H9 (cell line): ENCODE results near the gene RRP9. TPM values are rescaled to one million over a fixed set of nuclear protein-coding genes. Genes with fewer than 3 reads are reported as not detected.

Experiments used
- DNase-seq: peaks from one replicate; pipeline ENCODE4 v3.0.0-alpha.2; 2017
- H2AFZ ChIP-seq: one replicate; pipeline ENCODE4 v1.6.1; 2013; ENCODE audit warnings: mild to moderate bottlenecking, low read length, control low read depth, moderate library complexity
- H2AK5ac ChIP-seq: 2 replicates; pipeline ENCODE4 v1.6.1; 2013; ENCODE audit warnings: low read length, control low read depth, mixed read lengths; ENCODE audit not compliant: insufficient read length
- H2BK120ac ChIP-seq: one replicate; pipeline ENCODE4 v1.6.1; 2013; ENCODE audit warnings: low read depth, mild to moderate bottlenecking, low read length, control low read depth, inconsistent platforms; ENCODE audit not compliant: poor library complexity, severe bottlenecking
- H2BK12ac ChIP-seq: 2 replicates; pipeline ENCODE4 v1.6.1; 2013; ENCODE audit warnings: low read length, control low read depth, mixed read lengths, low read depth; ENCODE audit not compliant: insufficient read length
- H2BK15ac ChIP-seq: 2 replicates; pipeline ENCODE4 v1.6.1; 2013; ENCODE audit warnings: low read depth, low read length, control low read depth
- H2BK20ac ChIP-seq: one replicate; pipeline ENCODE4 v1.6.1; 2013; ENCODE audit warnings: low read depth, mild to moderate bottlenecking, low read length, control low read depth, inconsistent platforms; ENCODE audit not compliant: poor library complexity, severe bottlenecking
- H2BK5ac ChIP-seq: 2 replicates; pipeline ENCODE4 v1.6.1; 2013; ENCODE audit warnings: low read length, control low read depth, mixed read lengths; ENCODE audit not compliant: insufficient read length
- H3K14ac ChIP-seq: 2 replicates; pipeline ENCODE4 v1.6.1; 2013; ENCODE audit warnings: low read length, control low read depth; ENCODE audit not compliant: insufficient read depth
- H3K18ac ChIP-seq: 2 replicates; pipeline ENCODE4 v1.6.1; 2013; ENCODE audit warnings: low read depth, mild to moderate bottlenecking, mixed read lengths, low read length, control low read depth; ENCODE audit not compliant: insufficient read length
- H3K23ac ChIP-seq: 2 replicates; pipeline ENCODE4 v1.6.1; 2013; ENCODE audit warnings: low read length, control low read depth, mixed read lengths, low read depth; ENCODE audit not compliant: insufficient read length
- H3K23me2 ChIP-seq: 2 replicates; pipeline ENCODE4 v1.6.1; 2013; ENCODE audit warnings: low read depth, mild to moderate bottlenecking, mixed read lengths, low read length, control low read depth; ENCODE audit not compliant: insufficient read length, poor library complexity, severe bottlenecking
- H3K27ac ChIP-seq: 2 replicates; pipeline ENCODE4 v1.5.1; 2013; ENCODE audit warnings: low read length, control low read depth, mixed read lengths, low read depth; ENCODE audit not compliant: insufficient read length
- H3K27me3 ChIP-seq: 2 replicates; pipeline ENCODE4 v1.6.1; 2013; ENCODE audit warnings: low read length, control low read depth, inconsistent platforms; ENCODE audit not compliant: insufficient read depth
- H3K4ac ChIP-seq: 2 replicates; pipeline ENCODE4 v1.6.1; 2013; ENCODE audit warnings: low read depth, mild to moderate bottlenecking, control low read depth, inconsistent platforms, low read length, moderate library complexity
- H3K4me1 ChIP-seq: 2 replicates; pipeline ENCODE4 v1.6.1; 2013; ENCODE audit warnings: low read length, control low read depth, inconsistent platforms; ENCODE audit not compliant: insufficient read depth
- H3K4me2 ChIP-seq: 2 replicates; pipeline ENCODE4 v1.6.1; 2013; ENCODE audit warnings: low read length, control low read depth, mixed read lengths; ENCODE audit not compliant: insufficient read length, insufficient read depth
- H3K56ac ChIP-seq: 2 replicates; pipeline ENCODE4 v1.6.1; 2013; ENCODE audit warnings: low read depth, mild to moderate bottlenecking, mixed read lengths, low read length, control low read depth; ENCODE audit not compliant: insufficient read length
- H3K79me1 ChIP-seq: 2 replicates; pipeline ENCODE4 v1.6.1; 2013; ENCODE audit warnings: low read depth, mild to moderate bottlenecking, moderate library complexity, low read length, control low read depth, inconsistent platforms; ENCODE audit not compliant: insufficient read depth, poor library complexity, severe bottlenecking
- H3K79me2 ChIP-seq: 2 replicates; pipeline ENCODE4 v1.6.1; 2013; ENCODE audit warnings: low read length, control low read depth, inconsistent platforms; ENCODE audit not compliant: insufficient read depth
- H3K9ac ChIP-seq: 2 replicates; pipeline ENCODE4 v1.6.1; 2013; ENCODE audit warnings: low read length, control low read depth, mixed read lengths; ENCODE audit not compliant: insufficient read length; ENCODE audit errors: extremely low read depth
- H3K9me3 ChIP-seq: one replicate; pipeline ENCODE4 v1.6.1; 2013; ENCODE audit warnings: low read depth, low read length, inconsistent platforms; ENCODE audit not compliant: control insufficient read depth
- H3T11ph ChIP-seq: one replicate; pipeline ENCODE4 v1.6.1; 2013; ENCODE audit warnings: mild to moderate bottlenecking, low read length, control low read depth, inconsistent platforms
- H4K20me1 ChIP-seq: one replicate; pipeline ENCODE4 v1.6.1; 2013; ENCODE audit not compliant: control insufficient read depth, insufficient read length, insufficient read depth
- H4K5ac ChIP-seq: 2 replicates; pipeline ENCODE4 v1.6.1; 2013; ENCODE audit warnings: low read depth, mild to moderate bottlenecking, mixed read lengths, low read length, control low read depth; ENCODE audit not compliant: insufficient read length
- H4K8ac ChIP-seq: replicated peaks from 2 replicates; pipeline ENCODE4 v1.6.1; 2013; ENCODE audit warnings: low read length, control low read depth, mixed read lengths, low read depth; ENCODE audit not compliant: insufficient read length
- H4K91ac ChIP-seq: 2 replicates; pipeline ENCODE4 v1.6.1; 2013; ENCODE audit warnings: low read depth, mild to moderate bottlenecking, moderate library complexity, mixed read lengths, low read length, control low read depth; ENCODE audit not compliant: insufficient read length
- H3K27ac Mint-ChIP-seq, 3 experiments: 2 replicates in 2 of 3; 3 replicates in 1 of 3; pipeline ENCODE4 v1.8.0; 2020 to 2021; ENCODE audit warnings: mixed read lengths in 3 of 3, mild to moderate bottlenecking in 1 of 3, moderate library complexity in 1 of 3
- H3K27me3 Mint-ChIP-seq: 2 replicates; pipeline ENCODE4 v1.8.0; 2021; ENCODE audit warnings: low read depth, mild to moderate bottlenecking, moderate library complexity, mixed read lengths
- H3K36me3 Mint-ChIP-seq, 3 experiments: 2 replicates in 2 of 3; 3 replicates in 1 of 3; pipeline ENCODE4 v1.8.0; 2020 to 2021; ENCODE audit warnings: low read depth in 3 of 3, mixed read lengths in 3 of 3; ENCODE audit not compliant: insufficient read depth in 1 of 3
- H3K4me1 Mint-ChIP-seq, 2 experiments: 2 replicates each; pipeline ENCODE4 v1.8.0; 2020; ENCODE audit warnings: mixed read lengths in 2 of 2
- H3K4me3 Mint-ChIP-seq, 2 experiments: 2 replicates in 1 of 2; 3 replicates in 1 of 2; pipeline ENCODE4 v1.8.0; 2020 to 2021; ENCODE audit warnings: mild to moderate bottlenecking in 2 of 2, mixed read lengths in 2 of 2, moderate library complexity in 1 of 2
- H3K9me3 Mint-ChIP-seq, 2 experiments: 2 replicates in 1 of 2; 3 replicates in 1 of 2; pipeline ENCODE4 v1.8.0; 2020; ENCODE audit warnings: mild to moderate bottlenecking in 2 of 2, mixed read lengths in 2 of 2, moderate library complexity in 1 of 2
- CTCF ChIP-seq: fragments of 200-600 bp; sonication (generic); conservative IDR thresholded peaks from 3 replicates; pipeline ENCODE4 v1.8.0; 2021; ENCODE audit warnings: antibody characterized with exemption, mild to moderate bottlenecking
- WGBS: extraction: QIAGEN DNeasy Blood & Tissue Kit; methylation state at CpG from one replicate; pipeline ENCODE4 v1.1.7; 2013; ENCODE audit warnings: missing lambda C conversion rate, low lambda C conversion rate, mixed read lengths; ENCODE audit not compliant: insufficient read length; ENCODE audit errors: extremely low coverage; 5-methylcytosine and 5-hydroxymethylcytosine counted together
- total RNA-seq: library from RNA; stranded (reverse); gene quantifications from 2 replicates; pipeline ENCODE4 v1.2.1, GENCODE V29; 2021

The RRP9 gene
- total RNA-seq, 1 experiment from 2014 or later, result 64.0 TPM

- Histone ChIP-seq H2BK20ac (no peak overlapping the region), H3K23ac (no peak overlapping the region), H3K27me3 (peaks cover 2% of the 10 kb centered on the region; the same call in 1 of the 2 replicates), H3K56ac (no peak overlapping the region), H2AFZ (no peak overlapping the region), H3K9me3 (no peaks in the 10 kb centered on the region), H3K23me2 (no peaks in the 10 kb centered on the region), H3T11ph (no peak overlapping the region), H4K5ac (no peak overlapping the region), H4K91ac (no peak overlapping the region), H4K20me1 (no peaks in the 10 kb centered on the region), H2BK12ac (no peak overlapping the region), H2BK5ac (no peak overlapping the region), H3K9ac (no peak overlapping the region), H3K18ac (no peak overlapping the region), H3K79me1 (no peaks in the 10 kb centered on the region), H2BK15ac (no peak overlapping the region), H3K4ac (no peak overlapping the region), H3K27ac (no peak overlapping the region), H3K14ac (no peak overlapping the region), H2AK5ac (no peak overlapping the region), H4K8ac (no peak overlapping the region), H3K4me1 (no peaks in the 10 kb centered on the region; the same call in 1 of the 2 replicates), H3K79me2 (no peaks in the 10 kb centered on the region), H2BK120ac (no peak overlapping the region), H3K4me2 (no peak overlapping the region)
- DNase-seq, result no peak
- Mint-ChIP-seq H3K27ac (no peak overlapping the region), H3K4me3 (no peak overlapping the region), H3K9me3 (no peaks in the 10 kb centered on the region), H3K4me1 (peaks cover 29 to 48% of the 10 kb centered on the region in 2 experiments), H3K36me3 (peaks cover 0 to 5% (median 0%) of the 10 kb centered on the region in 3 experiments; a peak in 2 of 7 replicates), H3K27me3 (peaks cover 63% of the 10 kb centered on the region)
- WGBS, result no CpG with 5 or more reads among the region's 10 CpGs
- TF ChIP-seq CTCF, result no peak
Measured at GRCh38 chr3:51960386-51960785, 18.7 kb upstream of the RRP9 start.
